ENCODE data around the gene EEF1B2. TPM values are rescaled to one million over a fixed set of nuclear protein-coding genes. Genes with fewer than 3 reads are reported as not detected.
"Not testable (repeated sequence)": the region's sequence is repeated elsewhere in the genome, so short reads cannot be mapped to it uniquely, and the experiment has no call there.

Gene EEF1B2
- total RNA-seq, 1 donor = 442 TPM

DNA sequence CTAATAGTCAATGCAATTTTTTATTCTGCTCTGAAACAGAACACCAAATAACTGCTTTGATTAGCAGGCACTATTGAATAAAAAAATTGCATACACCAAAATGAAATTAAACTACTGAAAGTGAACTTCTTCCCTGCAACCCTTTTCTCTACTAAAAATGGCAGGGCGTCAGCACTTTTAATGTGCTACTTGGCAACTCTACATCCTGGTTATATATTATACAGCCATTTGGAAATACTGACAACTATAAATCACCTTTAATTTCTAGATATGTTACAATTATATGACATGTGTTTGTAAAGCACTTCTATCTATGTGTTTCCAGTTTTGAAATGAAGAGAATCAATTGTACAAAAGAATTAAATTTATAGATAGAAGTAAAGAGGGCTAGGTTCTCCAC is 10.4 kb upstream of the EEF1B2 start:
- DNase-seq (ENCODE audit: insufficient read length, low spot score, missing footprints) = no peak
- H3K4me2 ChIP-seq (ENCODE audit: insufficient read depth, low read length) = no peak overlapping the region
- H3K4me1 ChIP-seq (ENCODE audit: insufficient read depth, low read length) = no peaks in the 10 kb centered on the region
- peaks cover 62% of the 10 kb centered on the region for H3K36me3 ChIP-seq (ENCODE audit: insufficient read depth, low read length)
- H3K9me3 ChIP-seq (ENCODE audit: low read depth, low read length) = no peaks in the 10 kb centered on the region
- H2AFZ ChIP-seq (ENCODE audit: low read length) = no peak overlapping the region
- no peak overlapping the region for H3K4me3 ChIP-seq (ENCODE audit: insufficient read depth, low read length)
- H3K27me3 ChIP-seq (ENCODE audit: insufficient read depth, low read length) = no peaks in the 10 kb centered on the region
- peaks cover 42% of the 10 kb centered on the region for H3K79me2 ChIP-seq (ENCODE audit: insufficient read depth, low read length)
- peaks cover 11% of the 10 kb centered on the region for H4K20me1 ChIP-seq (ENCODE audit: insufficient read depth, low read length)
- no peak overlapping the region for H3K27ac ChIP-seq (ENCODE audit: low read depth, low read length)
- no peak for TF ChIP-seq CTCF (IDR thresholded peaks at IDR 0.05; ENCODE audit: extremely low read depth, low read depth, low read length)

GRCh38 chr2:206150168-206150567 is 9.5 kb upstream of the EEF1B2 start:
- peaks cover 53% of the 10 kb centered on the region for H3K36me3 ChIP-seq (ENCODE audit: insufficient read depth, low read length)
- no peak for TF ChIP-seq CTCF (IDR thresholded peaks at IDR 0.05; ENCODE audit: extremely low read depth, low read depth, low read length)
- no peak overlapping the region for H3K4me3 ChIP-seq (ENCODE audit: insufficient read depth, low read length)
- peaks cover 51% of the 10 kb centered on the region for H3K79me2 ChIP-seq (ENCODE audit: insufficient read depth, low read length)
- no peaks in the 10 kb centered on the region for H3K4me1 ChIP-seq (ENCODE audit: insufficient read depth, low read length)
- H3K4me2 ChIP-seq (ENCODE audit: insufficient read depth, low read length) = no peak overlapping the region
- no peaks in the 10 kb centered on the region for H3K27me3 ChIP-seq (ENCODE audit: insufficient read depth, low read length)
- no peak for DNase-seq (ENCODE audit: insufficient read length, low spot score, missing footprints)
- no peak overlapping the region for H3K27ac ChIP-seq (ENCODE audit: low read depth, low read length)
- no peaks in the 10 kb centered on the region for H3K9me3 ChIP-seq (ENCODE audit: low read depth, low read length)
- H2AFZ ChIP-seq (ENCODE audit: low read length) = no peak overlapping the region
- peaks cover 11% of the 10 kb centered on the region for H4K20me1 ChIP-seq (ENCODE audit: insufficient read depth, low read length)

DNA sequence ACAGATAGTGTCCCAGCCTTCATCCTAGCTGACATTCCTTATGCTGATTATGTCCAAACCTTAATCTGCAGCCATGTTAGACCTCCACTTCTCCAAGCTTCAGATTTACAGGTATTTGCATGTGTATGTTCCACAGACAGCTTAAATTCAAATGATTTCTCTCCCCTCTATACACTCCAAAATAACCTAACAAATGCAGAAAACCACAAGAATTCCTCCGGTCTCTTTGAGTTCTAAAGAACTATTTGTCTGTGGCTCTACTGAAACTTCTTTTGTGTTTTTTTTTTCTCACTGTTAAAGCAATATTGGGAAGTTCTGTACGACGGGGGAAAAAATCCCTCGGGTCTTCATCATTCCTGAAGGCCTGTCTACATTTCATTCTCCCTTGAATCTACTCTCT is 9.1 kb upstream of the EEF1B2 start:
- DNase-seq (ENCODE audit: insufficient read length, low spot score, missing footprints) = no peak
- peaks cover 49% of the 10 kb centered on the region for H3K36me3 ChIP-seq (ENCODE audit: insufficient read depth, low read length)
- peaks cover 55% of the 10 kb centered on the region for H3K79me2 ChIP-seq (ENCODE audit: insufficient read depth, low read length)
- no peak overlapping the region for H2AFZ ChIP-seq (ENCODE audit: low read length)
- no peak overlapping the region for H3K4me2 ChIP-seq (ENCODE audit: insufficient read depth, low read length)
- H4K20me1 ChIP-seq (ENCODE audit: insufficient read depth, low read length) = peaks cover 11% of the 10 kb centered on the region
- H3K4me1 ChIP-seq (ENCODE audit: insufficient read depth, low read length) = no peaks in the 10 kb centered on the region
- no peaks in the 10 kb centered on the region for H3K27me3 ChIP-seq (ENCODE audit: insufficient read depth, low read length)
- no peaks in the 10 kb centered on the region for H3K9me3 ChIP-seq (ENCODE audit: low read depth, low read length)
- no peak for TF ChIP-seq CTCF (IDR thresholded peaks at IDR 0.05; ENCODE audit: extremely low read depth, low read depth, low read length)
- no peak overlapping the region for H3K27ac ChIP-seq (ENCODE audit: low read depth, low read length)
- H3K4me3 ChIP-seq (ENCODE audit: insufficient read depth, low read length) = no peak overlapping the region

DNA sequence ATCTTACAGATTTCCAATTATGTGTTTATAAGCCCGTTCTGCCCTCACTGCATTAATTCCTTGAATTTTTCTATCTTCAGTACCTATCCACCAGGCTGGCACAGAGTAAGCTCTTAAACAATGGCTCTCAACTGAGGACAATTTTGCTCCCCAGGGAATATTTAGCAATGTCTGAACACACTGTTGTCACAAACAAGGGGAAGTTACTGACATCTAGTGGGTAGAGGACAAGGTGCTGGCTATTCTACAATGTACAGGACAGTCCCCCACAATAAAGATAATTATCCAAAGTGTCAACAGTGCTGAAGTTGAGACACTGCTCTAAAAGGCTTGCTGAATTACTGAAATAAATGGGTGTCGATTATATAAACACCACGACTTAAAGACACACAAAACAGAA is 5.5 kb upstream of the EEF1B2 start:
- Histone ChIP-seq H3K4me3 (ENCODE audit: insufficient read depth, low read length) (no peak overlapping the region), H3K27ac (ENCODE audit: low read depth, low read length) (no peak overlapping the region), H3K36me3 (ENCODE audit: insufficient read depth, low read length) (peaks cover 17% of the 10 kb centered on the region), H3K9me3 (ENCODE audit: low read depth, low read length) (no peaks in the 10 kb centered on the region), H3K4me2 (ENCODE audit: insufficient read depth, low read length) (no peak overlapping the region), H3K79me2 (ENCODE audit: insufficient read depth, low read length) (peaks cover 90% of the 10 kb centered on the region), H2AFZ (ENCODE audit: low read length) (no peak overlapping the region), H4K20me1 (ENCODE audit: insufficient read depth, low read length) (peaks cover 18% of the 10 kb centered on the region), H3K27me3 (ENCODE audit: insufficient read depth, low read length) (no peaks in the 10 kb centered on the region), H3K4me1 (ENCODE audit: insufficient read depth, low read length) (peaks cover 6% of the 10 kb centered on the region)
- DNase-seq (ENCODE audit: insufficient read length, low spot score, missing footprints) = no peak
- TF ChIP-seq CTCF (IDR thresholded peaks at IDR 0.05; ENCODE audit: extremely low read depth, low read depth, low read length) = peak; percentile 23

- Histone ChIP-seq H4K20me1 (ENCODE audit: insufficient read depth, low read length) (peaks cover 17% of the 10 kb centered on the region), H3K36me3 (ENCODE audit: insufficient read depth, low read length) (peaks cover 19% of the 10 kb centered on the region), H3K4me1 (ENCODE audit: insufficient read depth, low read length) (peaks cover 16% of the 10 kb centered on the region), H3K79me2 (ENCODE audit: insufficient read depth, low read length) (peaks cover 94% of the 10 kb centered on the region)
- H3K27me3 ChIP-seq (ENCODE audit: insufficient read depth, low read length); H3K27ac ChIP-seq (ENCODE audit: low read depth, low read length); H3K4me2 ChIP-seq (ENCODE audit: insufficient read depth, low read length); DNase-seq (ENCODE audit: insufficient read length, low spot score, missing footprints); H3K9me3 ChIP-seq (ENCODE audit: low read depth, low read length); H3K4me3 ChIP-seq (ENCODE audit: insufficient read depth, low read length); H2AFZ ChIP-seq (ENCODE audit: low read length): not testable (repeated sequence)
These were observed 2.7 kb upstream of the EEF1B2 start for GRCh38 chr2:206157014-206157413.
